ENCODE measurements around the gene CYS1.
"Not testable (repeated sequence)": the region's sequence is repeated elsewhere in the genome, so short reads cannot be mapped to it uniquely, and the experiment has no call there.

The CYS1 gene

GRCh38 chr2:10016001-10016801 is 64.0 kb downstream of the CYS1 start:
- in situ Hi-C loops (cut with HindIII; ENCODE audit: low sequenced_read_pairs): no loop called here

- in situ Hi-C loops (cut with HindIII; ENCODE audit: low sequenced_read_pairs): not testable (repeated sequence)
Observed at GRCh38 chr2:10015376-10015989, 64.7 kb downstream of the CYS1 start.

- in situ Hi-C loops (cut with HindIII; ENCODE audit: low sequenced_read_pairs): no loop called here
Observed at GRCh38 chr2:10014418-10015190, 65.6 kb downstream of the CYS1 start.

GRCh38 chr2:10013651-10014417 is 66.4 kb downstream of the CYS1 start:
- in situ Hi-C loops (cut with HindIII; ENCODE audit: low sequenced_read_pairs): not testable (repeated sequence)

GRCh38 chr2:10012963-10013461 is 67.2 kb downstream of the CYS1 start:
- in situ Hi-C loops (cut with HindIII; ENCODE audit: low sequenced_read_pairs): no loop called here

- in situ Hi-C loops (cut with HindIII; ENCODE audit: low sequenced_read_pairs): not testable (repeated sequence)
Observed at GRCh38 chr2:10012366-10012962, 67.7 kb downstream of the CYS1 start.

- in situ Hi-C loops (cut with HindIII; ENCODE audit: low sequenced_read_pairs): not testable (repeated sequence)
Observed at GRCh38 chr2:10011606-10012325, 68.4 kb downstream of the CYS1 start.

GRCh38 chr2:10010861-10011605 is 69.2 kb downstream of the CYS1 start:
- in situ Hi-C loops (cut with HindIII; ENCODE audit: low sequenced_read_pairs): not testable (repeated sequence)

GRCh38 chr2:10009811-10010781 is 70.1 kb downstream of the CYS1 start:
- in situ Hi-C loops (cut with HindIII; ENCODE audit: low sequenced_read_pairs): no loop called here

- in situ Hi-C loops (cut with HindIII; ENCODE audit: low sequenced_read_pairs): no loop called here
Observed at GRCh38 chr2:10009271-10009810, 70.9 kb downstream of the CYS1 start.

- in situ Hi-C loops (cut with HindIII; ENCODE audit: low sequenced_read_pairs): no loop called here
Observed at GRCh38 chr2:10008809-10009176, 71.4 kb downstream of the CYS1 start.

GRCh38 chr2:10007921-10008808 is 72.0 kb downstream of the CYS1 start:
- in situ Hi-C loops (cut with HindIII; ENCODE audit: low sequenced_read_pairs): no loop called here

- in situ Hi-C loops (cut with HindIII; ENCODE audit: low sequenced_read_pairs): no loop called here
Observed at GRCh38 chr2:10007435-10007834, 72.8 kb downstream of the CYS1 start.
